GM19438 (cell line): Measurements from ENCODE around the gene KRTAP10-4.

Source experiments
- ATAC-seq: cut with Tn5 transposase; IDR thresholded peaks from one replicate; pipeline ENCODE4 v1.9.1; 2021; ENCODE audit warnings: low read depth; ENCODE audit not compliant: unreplicated experiment

Gene KRTAP10-4

GRCh38 chr21:44612669-44613229, 39.2 kb downstream of the KRTAP10-4 start:
- ATAC-seq: no peak

GRCh38 chr21:44613386-44614155, 40.0 kb downstream of the KRTAP10-4 start:
- ATAC-seq: no peak

GRCh38 chr21:44614161-44614631, 40.7 kb downstream of the KRTAP10-4 start:
- ATAC-seq: no peak

- ATAC-seq: no peak
Measured at GRCh38 chr21:44614961-44615391, 41.4 kb downstream of the KRTAP10-4 start.

- ATAC-seq: no peak
Measured at GRCh38 chr21:44615466-44615865, 41.9 kb downstream of the KRTAP10-4 start.

GRCh38 chr21:44615911-44616590, 42.5 kb downstream of the KRTAP10-4 start:
- no peak for ATAC-seq

GRCh38 chr21:44616591-44616926, 43.0 kb downstream of the KRTAP10-4 start:
- ATAC-seq: no peak

- ATAC-seq: no peak
Measured at GRCh38 chr21:44617071-44617501, 43.6 kb downstream of the KRTAP10-4 start.

- ATAC-seq: no peak
Measured at GRCh38 chr21:44618504-44618903, 45.0 kb downstream of the KRTAP10-4 start.

GRCh38 chr21:44618909-44619308, 45.4 kb downstream of the KRTAP10-4 start:
- no peak for ATAC-seq

- no peak for ATAC-seq
Measured at GRCh38 chr21:44619886-44620285, 46.4 kb downstream of the KRTAP10-4 start.

- ATAC-seq: no peak
Measured at GRCh38 chr21:44623575-44623974, 50.0 kb downstream of the KRTAP10-4 start.
